Effector memory CD4-positive, alpha-beta T cell (primary cell): ENCODE measurements around the gene CNTN4.

Experiments used
- DNase-seq, 3 donors: peaks; one replicate each; pipeline ENCODE4 v3.0.0-alpha.2; 2020
- H3K27ac ChIP-seq: 2 replicates; pipeline ENCODE4 v1.7.0; 2013; ENCODE audit warnings: mild to moderate bottlenecking, low read length, moderate library complexity; ENCODE audit not compliant: insufficient read depth, poor library complexity, severe bottlenecking
- H3K27me3 ChIP-seq: replicated peaks from 2 replicates; pipeline ENCODE4 v1.7.0; 2013; ENCODE audit warnings: mild to moderate bottlenecking, low read length; ENCODE audit not compliant: insufficient read depth, control insufficient read depth, poor library complexity, severe bottlenecking
- H3K36me3 ChIP-seq: 2 replicates; pipeline ENCODE4 v1.7.0; 2013; ENCODE audit warnings: mild to moderate bottlenecking, low read length, moderate library complexity; ENCODE audit not compliant: control insufficient read depth, insufficient read depth
- H3K4me1 ChIP-seq: 2 replicates; pipeline ENCODE4 v1.7.0; 2013; ENCODE audit warnings: low read length, mild to moderate bottlenecking; ENCODE audit not compliant: control insufficient read depth, insufficient read depth, poor library complexity, severe bottlenecking
- H3K4me3 ChIP-seq: 2 replicates; pipeline ENCODE4 v1.7.0; 2013; ENCODE audit warnings: low read length, low read depth, mild to moderate bottlenecking; ENCODE audit not compliant: insufficient read depth, poor library complexity, severe bottlenecking
- H3K9me3 ChIP-seq: 2 replicates; pipeline ENCODE4 v1.7.0; 2013; ENCODE audit warnings: mild to moderate bottlenecking, low read length, moderate library complexity; ENCODE audit not compliant: control insufficient read depth

The CNTN4 gene

DNA sequence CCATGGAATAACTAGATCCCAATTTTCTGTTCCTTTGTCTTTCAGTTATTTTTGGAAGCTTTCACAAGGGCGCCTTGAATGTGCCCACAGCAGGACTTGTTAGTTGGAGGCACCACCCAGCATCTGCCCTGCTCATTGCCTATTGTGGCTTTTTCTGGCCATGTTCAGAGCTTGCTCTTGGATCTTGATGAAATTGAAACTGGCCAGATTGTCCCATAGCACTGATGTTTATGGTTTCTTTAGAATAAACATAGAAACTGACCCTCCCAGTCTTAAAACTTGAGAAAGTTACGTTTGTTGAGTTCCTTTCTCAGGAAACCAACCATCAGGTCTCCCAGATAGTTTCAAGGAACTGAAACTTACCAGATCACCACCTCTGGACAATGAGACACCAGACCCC is 536.8 kb downstream of the CNTN4 start:
- Histone ChIP-seq H3K36me3 (no peaks in the 10 kb centered on the region), H3K9me3 (no peaks in the 10 kb centered on the region), H3K4me1 (no peaks in the 10 kb centered on the region), H3K27me3 (no peaks in the 10 kb centered on the region), H3K4me3 (no peak overlapping the region), H3K27ac (no peak overlapping the region)
- DNase-seq, result no peak

DNA sequence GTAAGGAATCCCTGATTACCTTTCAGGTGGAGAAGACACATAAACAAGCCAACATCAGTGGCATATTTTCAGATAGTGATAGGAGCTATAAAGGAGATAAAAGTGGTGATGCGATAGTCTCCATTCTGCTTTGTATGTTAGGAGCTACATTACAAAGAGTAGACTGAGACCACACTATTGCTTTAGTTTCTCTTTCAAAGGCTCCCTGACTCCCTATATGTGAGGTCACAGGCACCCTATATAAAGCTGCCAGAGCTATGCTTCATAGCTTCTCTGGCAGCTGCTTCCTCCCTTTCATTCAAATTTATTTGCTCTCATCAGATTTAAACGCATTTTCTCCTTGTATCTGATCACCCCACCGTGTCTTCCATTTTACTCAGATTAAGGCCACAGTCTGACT is 544.9 kb downstream of the CNTN4 start:
- Histone ChIP-seq H3K9me3 (no peaks in the 10 kb centered on the region), H3K4me3 (no peak overlapping the region), H3K4me1 (no peaks in the 10 kb centered on the region), H3K36me3 (no peaks in the 10 kb centered on the region), H3K27ac (no peak overlapping the region), H3K27me3 (no peaks in the 10 kb centered on the region)
- DNase-seq, result no peak

DNA sequence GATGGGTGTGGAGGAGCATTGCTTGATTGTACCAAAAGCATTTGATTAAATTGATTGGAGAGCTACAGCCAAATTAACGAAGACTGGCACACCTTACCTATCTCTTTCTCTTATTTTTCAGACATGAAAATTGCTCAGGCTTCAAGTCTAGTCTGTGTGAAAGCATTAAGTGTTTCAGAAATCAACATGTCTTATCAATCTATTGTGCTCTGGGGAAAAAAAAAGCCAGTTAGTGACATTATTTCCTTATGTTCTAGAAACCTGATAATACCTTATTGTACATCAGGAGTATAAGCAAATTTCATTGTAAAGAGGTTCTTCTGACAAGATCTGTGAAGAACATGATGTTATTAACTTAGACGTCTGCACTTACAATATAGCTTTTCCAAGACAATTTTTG is 546.3 kb downstream of the CNTN4 start:
- Histone ChIP-seq H3K27ac (no peak overlapping the region), H3K4me1 (no peaks in the 10 kb centered on the region), H3K9me3 (no peaks in the 10 kb centered on the region), H3K36me3 (no peaks in the 10 kb centered on the region), H3K27me3 (no peaks in the 10 kb centered on the region), H3K4me3 (no peak overlapping the region)
- DNase-seq, result no peak

DNA sequence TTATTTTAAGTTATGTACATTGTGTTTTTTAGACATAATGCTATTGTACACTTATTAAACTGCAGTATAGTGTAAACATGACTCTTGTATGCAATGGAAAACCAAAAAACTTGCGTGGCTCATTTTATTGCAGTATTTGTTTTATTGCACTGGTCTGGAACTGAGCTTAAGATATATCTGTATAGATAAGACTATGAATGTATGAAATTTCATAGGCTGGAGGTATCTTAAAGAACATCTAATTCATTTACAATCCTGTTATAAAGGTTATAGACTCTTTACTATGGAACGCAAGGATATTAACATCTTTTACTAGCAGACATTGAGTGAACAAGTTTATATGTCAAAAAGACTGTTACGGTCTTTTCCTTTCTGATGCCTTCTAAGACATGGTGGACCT is 552.1 kb downstream of the CNTN4 start:
- Histone ChIP-seq H3K9me3 (no peaks in the 10 kb centered on the region), H3K27ac (no peak overlapping the region), H3K27me3 (no peaks in the 10 kb centered on the region), H3K4me3 (no peak overlapping the region), H3K4me1 (no peaks in the 10 kb centered on the region), H3K36me3 (no peaks in the 10 kb centered on the region)
- DNase-seq, result no peak

DNA sequence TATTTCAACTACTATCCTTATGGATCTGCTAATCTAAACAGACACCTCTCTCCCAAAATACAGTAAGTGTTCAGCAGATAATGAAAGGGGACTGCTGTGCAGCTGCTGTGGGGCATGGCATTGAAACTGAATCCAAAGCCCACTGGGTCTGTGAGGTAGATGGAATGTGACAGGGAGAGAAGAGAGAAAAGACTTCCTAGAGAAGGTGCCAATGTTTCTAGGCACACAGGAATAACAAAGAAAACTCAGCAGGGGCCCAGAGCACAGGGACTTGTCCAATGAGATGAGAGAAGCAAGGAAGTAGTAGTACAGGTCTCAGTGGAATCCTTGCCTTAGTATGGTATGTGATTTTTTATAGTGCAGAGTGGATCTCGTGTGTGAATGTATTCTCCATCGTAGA is 553.7 kb downstream of the CNTN4 start:
- H3K27me3 ChIP-seq, result no peaks in the 10 kb centered on the region
- H3K36me3 ChIP-seq, result no peaks in the 10 kb centered on the region
- H3K4me3 ChIP-seq, result no peak overlapping the region
- no peak for DNase-seq
- no peak overlapping the region for H3K27ac ChIP-seq
- H3K4me1 ChIP-seq, result no peaks in the 10 kb centered on the region
- H3K9me3 ChIP-seq, result no peaks in the 10 kb centered on the region

DNA sequence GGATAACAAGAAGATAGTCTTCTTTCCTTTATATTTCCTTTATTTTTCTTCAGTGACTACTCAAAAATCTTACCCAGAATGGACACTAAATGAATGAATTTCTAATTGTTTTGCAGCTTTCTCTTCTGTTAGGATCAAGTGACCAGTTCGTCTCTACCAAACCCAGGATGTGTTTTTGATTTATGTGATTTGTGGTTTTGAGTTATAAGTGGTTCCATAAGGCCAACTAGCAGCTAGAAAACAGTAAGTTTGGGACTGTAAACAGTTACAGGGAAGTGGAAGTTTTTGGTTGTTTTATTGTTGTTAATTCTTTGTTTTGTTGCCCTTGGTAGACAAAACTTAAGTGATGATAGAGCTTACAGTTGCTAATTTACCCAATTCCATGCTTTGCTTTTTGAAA is 555.0 kb downstream of the CNTN4 start:
- H3K27ac ChIP-seq, result no peak overlapping the region
- H3K4me1 ChIP-seq, result no peaks in the 10 kb centered on the region
- no peaks in the 10 kb centered on the region for H3K27me3 ChIP-seq
- no peaks in the 10 kb centered on the region for H3K36me3 ChIP-seq
- no peaks in the 10 kb centered on the region for H3K9me3 ChIP-seq
- H3K4me3 ChIP-seq, result no peak overlapping the region
- DNase-seq, result no peak

DNA sequence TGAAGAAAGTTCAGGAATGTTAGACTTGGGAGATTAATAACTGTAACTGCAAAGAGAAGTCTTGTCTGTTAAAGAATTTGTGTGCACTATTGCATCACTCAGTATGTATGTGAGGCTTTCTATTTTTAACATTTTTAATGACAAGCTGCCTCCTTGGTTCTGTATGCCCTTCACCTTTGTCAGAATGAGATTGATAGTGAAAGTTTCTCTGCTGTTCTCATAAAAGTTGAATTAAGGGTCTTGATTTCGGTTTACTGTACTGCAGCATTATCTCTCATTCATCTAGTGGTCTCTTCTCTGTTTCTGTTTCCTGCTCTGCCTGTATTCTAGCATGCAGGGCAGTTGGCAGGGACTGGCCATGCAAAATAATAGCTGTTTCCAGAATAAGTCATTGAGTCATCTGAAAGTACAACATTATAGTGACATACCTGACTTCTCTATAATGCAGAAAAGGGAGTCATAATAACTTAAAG is 556.6 kb downstream of the CNTN4 start:
- Histone ChIP-seq H3K9me3 (no peaks in the 10 kb centered on the region), H3K27ac (no peak overlapping the region), H3K27me3 (no peaks in the 10 kb centered on the region), H3K36me3 (no peaks in the 10 kb centered on the region), H3K4me1 (no peaks in the 10 kb centered on the region), H3K4me3 (no peak overlapping the region)
- DNase-seq, result no peak

DNA sequence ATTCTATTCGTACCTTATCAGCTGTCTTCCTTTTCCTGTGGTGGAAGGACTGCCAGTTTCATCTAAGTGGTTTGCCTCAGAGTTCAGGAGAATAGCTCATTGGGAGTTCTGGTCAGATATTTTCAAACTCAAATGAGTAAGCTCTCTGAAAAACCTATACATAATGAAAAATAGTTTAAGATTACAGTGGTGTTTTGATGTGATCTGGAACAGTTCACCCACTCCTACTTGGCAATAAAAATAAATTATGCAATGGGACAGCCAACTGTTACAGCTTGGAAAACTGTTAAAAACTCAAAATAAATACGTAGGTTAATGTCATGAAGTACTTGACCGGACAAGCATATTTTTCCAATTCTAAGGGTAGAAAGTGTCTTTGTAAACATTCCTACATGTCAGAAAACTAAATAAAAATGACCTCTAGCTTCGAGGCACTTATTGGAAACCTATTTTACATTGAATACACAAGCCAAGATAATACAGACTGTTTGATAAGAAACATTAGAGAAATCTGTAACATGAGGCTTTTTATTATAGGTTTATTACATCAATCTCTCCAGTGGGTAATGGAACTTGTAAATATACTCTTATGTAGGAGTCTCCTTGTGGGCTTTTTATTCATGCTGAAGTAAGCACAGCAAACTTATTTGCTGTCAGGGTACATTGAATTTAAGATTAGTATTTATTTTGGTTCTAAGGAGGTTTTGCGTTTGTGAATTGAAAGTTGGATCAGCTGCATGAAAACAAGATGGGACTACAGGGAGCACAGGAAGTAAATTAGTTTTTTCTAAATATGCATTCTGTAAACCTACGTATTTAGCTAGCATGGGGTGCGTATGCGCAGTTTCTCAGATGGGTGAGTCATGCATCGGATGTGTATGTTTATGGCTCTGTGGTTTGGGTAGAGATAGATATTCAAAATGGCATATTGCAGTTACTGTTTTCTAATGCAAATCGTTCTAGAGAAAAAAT is 558.4 kb downstream of the CNTN4 start:
- no peak overlapping the region for H3K4me3 ChIP-seq
- DNase-seq, result no peak

DNA sequence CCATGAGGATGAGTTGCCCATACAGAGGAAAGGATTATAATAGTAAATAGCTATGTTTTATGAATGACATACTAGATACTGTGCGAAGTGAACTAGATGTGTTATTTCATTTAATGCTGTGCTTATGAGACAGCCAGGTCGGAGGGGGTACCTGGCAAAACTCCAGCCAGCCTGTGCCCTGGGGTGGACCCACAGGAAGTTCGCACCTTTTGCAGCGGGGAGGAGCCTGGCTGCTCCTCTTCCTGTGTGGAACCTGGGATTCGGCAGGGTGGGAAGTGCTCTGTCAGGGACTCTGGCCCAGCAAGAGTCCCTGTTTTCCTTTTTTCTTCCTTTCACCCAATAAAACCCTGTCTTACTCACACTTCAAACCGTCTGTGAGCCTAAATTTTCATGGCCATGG is 559.3 kb downstream of the CNTN4 start:
- Histone ChIP-seq H3K9me3 (no peaks in the 10 kb centered on the region), H3K4me1 (no peaks in the 10 kb centered on the region), H3K27ac (no peak overlapping the region), H3K36me3 (no peaks in the 10 kb centered on the region), H3K4me3 (no peak overlapping the region), H3K27me3 (no peaks in the 10 kb centered on the region)
- DNase-seq, result no peak

More for the DNA sequence above, 558.4 kb downstream of the CNTN4 start:
- H3K9me3 ChIP-seq, result no peaks in the 10 kb centered on the region
- no peaks in the 10 kb centered on the region for H3K27me3 ChIP-seq
- H3K4me1 ChIP-seq, result no peaks in the 10 kb centered on the region
- no peak overlapping the region for H3K27ac ChIP-seq
- no peaks in the 10 kb centered on the region for H3K36me3 ChIP-seq

DNA sequence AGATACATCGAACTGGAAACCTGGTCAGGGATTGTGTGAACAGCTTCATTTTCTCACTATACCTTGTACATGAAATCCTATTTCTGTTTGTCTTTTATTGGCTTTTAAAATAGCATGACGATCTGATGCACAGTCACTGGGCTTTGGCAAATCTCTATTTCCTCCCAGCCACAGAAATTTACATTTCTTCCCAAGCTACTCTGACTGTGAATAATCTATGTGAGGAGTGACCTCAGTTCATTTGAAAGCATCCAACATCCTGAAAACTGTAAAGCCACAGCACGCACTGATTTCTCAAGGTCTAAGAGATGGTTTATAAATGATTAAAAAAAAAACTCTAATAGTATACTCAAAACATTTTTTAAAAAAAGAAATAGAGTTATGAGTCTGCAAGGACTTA is 561.2 kb downstream of the CNTN4 start:
- no peak overlapping the region for H3K27ac ChIP-seq
- no peaks in the 10 kb centered on the region for H3K4me1 ChIP-seq
- H3K9me3 ChIP-seq, result no peaks in the 10 kb centered on the region
- no peak for DNase-seq
- H3K36me3 ChIP-seq, result no peaks in the 10 kb centered on the region
- H3K27me3 ChIP-seq, result no peaks in the 10 kb centered on the region
- H3K4me3 ChIP-seq, result no peak overlapping the region
